Activated T-cell treated with anti-CD3 and anti-CD28 coated beads, Interleukin-2, amount 50 U/mL, for 4 hours (primary cell): Measurements from ENCODE around the gene KMT5B. TPM values are rescaled to one million over a fixed set of nuclear protein-coding genes. Genes with fewer than 3 reads are reported as not detected.

ENCODE experiments used
- ATAC-seq, 2 donors: fragments of 200-7000 bp; cut with Tn5 transposase; one replicate each; pipeline ENCODE4 v1.10.0; 2021
- DNase-seq: peaks from one replicate; pipeline ENCODE4 v3.0.0-alpha.2; 2020
- H3K27me3 Mint-ChIP-seq: one replicate; pipeline ENCODE4 v1.8.0; 2021; ENCODE audit warnings: low read depth, mixed read lengths
- H3K36me3 Mint-ChIP-seq: one replicate; pipeline ENCODE4 v1.8.0; 2022; ENCODE audit warnings: mixed read lengths; ENCODE audit not compliant: insufficient read depth
- H3K4me1 Mint-ChIP-seq: one replicate; pipeline ENCODE4 v1.8.0; 2021; ENCODE audit warnings: low read depth, mixed read lengths
- H3K4me3 Mint-ChIP-seq: one replicate; pipeline ENCODE4 v1.8.0; 2021; ENCODE audit warnings: mild to moderate bottlenecking, moderate library complexity, mixed read lengths
- H3K9me3 Mint-ChIP-seq: one replicate; pipeline ENCODE4 v1.8.0; 2021; ENCODE audit warnings: mixed read lengths
- total RNA-seq, 3 donors: library from RNA; stranded (reverse); gene quantifications; one replicate each; pipeline ENCODE4 v1.2.1, GENCODE V29; 2021

KMT5B gene
- total RNA-seq, 3 donors from 2014 or later: 23.5 to 30.0 (median 25.7) TPM

- Mint-ChIP-seq H3K36me3 (peaks cover 17% of the 10 kb centered on the region), H3K4me3 (no peak overlapping the region), H3K9me3 (no peaks in the 10 kb centered on the region), H3K4me1 (no peaks in the 10 kb centered on the region), H3K27me3 (no peaks in the 10 kb centered on the region)
- ATAC-seq (no peak), DNase-seq (no peak)
Measured at GRCh38 chr11:68181719-68182451, 31.2 kb downstream of the KMT5B start.

DNA sequence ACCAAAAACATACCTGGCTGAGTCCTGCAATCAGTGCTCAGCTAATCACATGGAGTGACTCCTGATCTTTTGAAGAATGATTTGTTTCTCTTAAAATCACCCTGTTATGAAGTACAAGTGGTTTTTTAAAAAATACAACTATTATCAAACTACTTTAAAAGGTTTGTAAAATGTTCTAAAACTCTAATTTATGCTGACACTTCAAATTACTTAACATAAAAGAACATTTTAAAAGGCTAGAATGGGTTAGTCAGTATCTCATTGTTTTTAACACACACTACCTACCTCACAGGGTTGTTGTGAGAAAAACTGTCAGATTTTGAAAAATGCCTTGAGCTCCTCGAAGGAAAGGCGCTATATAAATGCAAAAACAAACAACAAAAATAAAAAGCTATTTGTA lies 33.2 kb downstream of the KMT5B start:
- H3K4me3 Mint-ChIP-seq: no peak overlapping the region
- ATAC-seq (no peak), DNase-seq (no peak)
- no peaks in the 10 kb centered on the region for H3K9me3 Mint-ChIP-seq
- peaks cover 19% of the 10 kb centered on the region for H3K36me3 Mint-ChIP-seq
- no peaks in the 10 kb centered on the region for H3K4me1 Mint-ChIP-seq
- H3K27me3 Mint-ChIP-seq: no peaks in the 10 kb centered on the region

DNA sequence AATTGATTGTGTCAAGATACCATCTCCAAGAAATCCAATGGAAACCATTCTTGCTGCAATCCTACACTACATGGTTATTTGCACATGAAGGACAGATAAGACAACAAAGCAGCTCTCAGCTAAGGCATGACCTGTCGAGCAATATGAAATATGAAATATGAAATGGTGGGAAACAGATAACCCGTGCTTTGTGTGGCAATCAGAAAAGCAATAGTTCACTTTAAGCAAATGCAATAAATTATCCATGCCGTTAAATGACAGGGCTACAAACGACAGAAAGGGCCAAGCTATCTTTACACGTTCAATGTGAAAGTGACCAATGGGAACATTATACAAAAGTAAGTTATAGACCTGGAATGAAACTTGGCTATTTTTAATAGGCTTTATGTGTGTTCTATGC lies 35.2 kb downstream of the KMT5B start:
- no peak overlapping the region for H3K4me3 Mint-ChIP-seq
- no peaks in the 10 kb centered on the region for H3K4me1 Mint-ChIP-seq
- peaks cover 20% of the 10 kb centered on the region for H3K36me3 Mint-ChIP-seq
- ATAC-seq (no peak), DNase-seq (no peak)
- no peaks in the 10 kb centered on the region for H3K9me3 Mint-ChIP-seq
- no peaks in the 10 kb centered on the region for H3K27me3 Mint-ChIP-seq

DNA sequence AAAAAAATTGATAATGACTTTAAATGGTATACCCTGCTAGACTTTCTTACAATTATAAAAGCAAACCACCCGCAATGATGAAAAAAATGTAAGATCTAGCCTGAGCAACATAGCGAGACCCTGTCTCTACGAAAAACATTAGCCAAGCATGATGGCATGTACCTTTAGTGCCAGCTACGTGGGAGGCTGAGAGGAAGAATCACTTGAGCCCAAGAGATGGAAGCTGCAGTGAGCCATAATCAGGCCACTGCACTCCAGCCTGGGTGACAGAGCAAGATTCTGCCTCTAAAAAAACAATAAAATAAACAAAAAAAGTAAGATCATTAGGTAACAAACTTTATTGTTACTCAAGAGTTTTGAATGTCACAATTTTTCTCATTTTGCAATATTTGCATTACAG lies 39.2 kb downstream of the KMT5B start:
- Mint-ChIP-seq H3K27me3 (no peaks in the 10 kb centered on the region), H3K4me1 (no peaks in the 10 kb centered on the region), H3K36me3 (peaks cover 21% of the 10 kb centered on the region), H3K4me3 (no peak overlapping the region), H3K9me3 (no peaks in the 10 kb centered on the region)
- ATAC-seq: no peak
- DNase-seq: no peak

DNA sequence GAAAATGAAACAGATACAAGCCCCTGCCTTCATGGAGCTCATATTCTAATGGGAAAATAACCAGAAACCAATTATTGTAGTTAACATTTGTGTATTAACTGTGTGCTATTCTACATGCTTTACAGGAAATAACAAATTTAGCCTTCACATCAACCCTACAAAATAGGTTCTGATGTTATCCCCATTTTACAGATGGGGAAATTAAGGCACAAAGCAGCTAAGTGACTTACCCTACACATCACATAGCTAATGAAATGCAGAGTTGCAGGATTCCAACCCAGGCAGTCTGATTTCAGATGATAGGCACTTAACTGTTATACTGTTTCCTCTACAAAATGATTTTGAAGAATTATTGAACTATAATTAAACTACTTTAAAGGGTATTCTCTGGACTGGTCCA lies 43.7 kb downstream of the KMT5B start:
- H3K4me3 Mint-ChIP-seq: no peak overlapping the region
- DNase-seq (no peak), ATAC-seq (no peak)
- H3K36me3 Mint-ChIP-seq: peaks cover 24% of the 10 kb centered on the region
- no peaks in the 10 kb centered on the region for H3K9me3 Mint-ChIP-seq
- no peaks in the 10 kb centered on the region for H3K4me1 Mint-ChIP-seq
- H3K27me3 Mint-ChIP-seq: no peaks in the 10 kb centered on the region

DNA sequence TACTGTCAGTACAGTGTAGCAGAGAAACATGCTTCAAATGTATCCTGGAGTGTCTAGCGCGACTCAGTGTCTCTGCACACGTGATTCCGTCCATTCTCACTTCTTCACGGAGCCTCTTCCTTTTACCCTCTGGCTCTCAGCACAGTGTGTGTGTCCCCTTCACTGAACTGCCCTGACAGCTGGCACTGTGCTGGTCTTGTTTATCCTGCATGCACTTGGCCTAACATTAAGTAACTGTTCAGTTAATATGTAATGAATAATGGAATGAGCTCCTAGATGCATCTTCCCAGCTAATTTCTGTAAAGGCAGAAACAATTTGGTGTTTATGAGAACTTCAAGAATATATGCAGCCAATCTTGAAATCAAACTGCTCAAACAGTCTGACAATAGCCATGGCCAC lies 44.4 kb downstream of the KMT5B start:
- ATAC-seq (no peak), DNase-seq (no peak)
- peaks cover 21% of the 10 kb centered on the region for H3K36me3 Mint-ChIP-seq
- no peaks in the 10 kb centered on the region for H3K4me1 Mint-ChIP-seq
- H3K9me3 Mint-ChIP-seq: no peaks in the 10 kb centered on the region
- no peak overlapping the region for H3K4me3 Mint-ChIP-seq
- no peaks in the 10 kb centered on the region for H3K27me3 Mint-ChIP-seq

GRCh38 chr11:68167474-68167873 lies 45.6 kb downstream of the KMT5B start:
- DNase-seq (no peak), ATAC-seq (no peak)
- Mint-ChIP-seq H3K9me3 (no peaks in the 10 kb centered on the region), H3K36me3 (peaks cover 22% of the 10 kb centered on the region), H3K4me1 (no peaks in the 10 kb centered on the region), H3K27me3 (no peaks in the 10 kb centered on the region), H3K4me3 (no peak overlapping the region)

GRCh38 chr11:68166969-68167368 lies 46.1 kb downstream of the KMT5B start:
- DNase-seq: no peak
- Mint-ChIP-seq H3K9me3 (no peaks in the 10 kb centered on the region), H3K27me3 (no peaks in the 10 kb centered on the region), H3K4me1 (no peaks in the 10 kb centered on the region), H3K36me3 (peaks cover 24% of the 10 kb centered on the region), H3K4me3 (no peak overlapping the region)
- no peak for ATAC-seq

DNA sequence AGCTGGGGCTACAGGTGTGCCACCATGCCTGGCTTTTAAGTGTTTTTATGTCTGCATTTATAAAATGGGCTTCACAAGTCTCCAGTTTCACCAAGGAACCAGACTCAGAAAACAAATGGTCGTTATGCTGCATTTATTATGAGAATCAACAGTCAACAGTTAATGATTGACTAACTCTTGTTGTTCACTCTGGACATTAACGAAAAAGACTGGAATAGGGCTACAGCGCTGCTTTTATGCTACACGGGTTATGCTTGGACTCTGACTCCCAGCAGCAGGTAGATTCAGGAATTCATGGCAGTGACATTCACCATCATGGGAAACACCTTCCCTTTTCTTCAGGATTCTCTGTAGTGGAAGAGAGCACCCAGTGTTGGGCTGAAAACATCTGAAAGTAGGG lies 47.5 kb downstream of the KMT5B start:
- Mint-ChIP-seq H3K4me1 (no peaks in the 10 kb centered on the region), H3K4me3 (no peak overlapping the region), H3K36me3 (peaks cover 29% of the 10 kb centered on the region), H3K9me3 (no peaks in the 10 kb centered on the region), H3K27me3 (no peaks in the 10 kb centered on the region)
- ATAC-seq (no peak), DNase-seq (no peak)

DNA sequence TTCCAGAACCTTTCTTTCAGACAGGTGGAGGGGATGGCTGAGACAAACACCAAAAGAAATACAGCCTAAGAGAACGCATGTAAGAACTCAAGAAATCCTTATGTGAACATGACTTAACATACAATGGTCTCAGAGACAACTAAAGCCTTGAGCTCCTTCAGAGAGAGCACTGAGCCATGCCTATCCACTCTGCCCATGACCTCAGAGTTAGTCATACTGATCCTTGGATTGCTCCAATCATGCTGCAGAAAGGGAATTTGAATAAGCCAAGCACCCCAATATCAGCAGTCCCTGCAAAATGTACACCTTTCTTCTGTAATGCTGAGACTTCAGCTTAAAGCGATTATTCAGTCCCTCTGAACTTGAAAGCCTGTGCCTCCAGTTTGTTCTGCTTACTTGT lies 48.7 kb downstream of the KMT5B start:
- no peak for DNase-seq
- Mint-ChIP-seq H3K9me3 (no peaks in the 10 kb centered on the region), H3K27me3 (no peaks in the 10 kb centered on the region), H3K4me1 (no peaks in the 10 kb centered on the region), H3K4me3 (no peak overlapping the region), H3K36me3 (peaks cover 24% of the 10 kb centered on the region)
- no peak for ATAC-seq

DNA sequence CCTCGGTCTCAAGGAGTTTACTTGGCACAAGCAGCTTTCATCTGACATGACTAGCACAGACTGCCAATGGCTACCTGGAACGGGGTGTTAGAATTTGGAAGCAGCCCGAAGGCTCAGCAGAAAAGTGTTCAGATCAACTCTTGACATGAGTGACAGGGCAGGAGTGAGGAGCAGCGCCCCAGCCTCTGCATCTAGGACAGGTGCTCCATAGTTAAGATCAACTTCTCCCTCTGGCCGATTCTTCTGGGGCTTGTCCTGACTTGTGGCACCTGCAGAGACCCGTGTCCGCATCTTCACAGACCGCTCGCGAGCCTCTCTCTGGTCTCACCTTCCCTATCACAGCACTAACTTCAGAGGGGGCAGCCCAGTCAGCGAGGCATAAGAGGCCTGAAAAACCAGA lies 49.4 kb downstream of the KMT5B start:
- no peaks in the 10 kb centered on the region for H3K27me3 Mint-ChIP-seq
- H3K4me1 Mint-ChIP-seq: no peaks in the 10 kb centered on the region
- no peak for DNase-seq
- ATAC-seq: no peak
- no peak overlapping the region for H3K4me3 Mint-ChIP-seq
- no peaks in the 10 kb centered on the region for H3K9me3 Mint-ChIP-seq
- H3K36me3 Mint-ChIP-seq: peaks cover 26% of the 10 kb centered on the region

GRCh38 chr11:68160100-68160695 lies 52.9 kb downstream of the KMT5B start:
- Mint-ChIP-seq H3K9me3 (no peaks in the 10 kb centered on the region), H3K27me3 (no peaks in the 10 kb centered on the region), H3K4me3 (no peak overlapping the region), H3K4me1 (no peaks in the 10 kb centered on the region), H3K36me3 (peaks cover 28% of the 10 kb centered on the region)
- ATAC-seq: no peak
- no peak for DNase-seq

DNA sequence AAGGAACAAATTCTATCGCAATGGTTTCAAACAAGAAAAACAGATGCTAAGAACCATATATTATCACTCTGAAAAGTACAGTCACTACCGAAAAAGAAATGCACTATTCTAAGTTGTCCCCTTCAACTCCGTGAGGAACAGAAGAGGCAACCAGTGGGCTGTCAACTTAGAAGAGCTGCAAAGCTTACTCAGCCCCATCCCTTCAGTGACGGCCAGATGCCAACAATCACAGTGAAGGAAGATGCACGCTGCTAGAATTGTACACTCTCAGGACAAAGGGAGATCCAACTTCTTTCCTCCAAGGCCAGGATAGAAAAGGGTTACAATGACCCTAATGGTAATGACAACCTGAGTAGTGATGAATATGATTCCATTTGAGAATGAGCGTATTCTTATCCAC lies 53.4 kb downstream of the KMT5B start:
- Mint-ChIP-seq H3K4me3 (no peak overlapping the region), H3K4me1 (no peaks in the 10 kb centered on the region), H3K36me3 (peaks cover 28% of the 10 kb centered on the region), H3K9me3 (no peaks in the 10 kb centered on the region), H3K27me3 (no peaks in the 10 kb centered on the region)
- DNase-seq (no peak), ATAC-seq (no peak)

DNA sequence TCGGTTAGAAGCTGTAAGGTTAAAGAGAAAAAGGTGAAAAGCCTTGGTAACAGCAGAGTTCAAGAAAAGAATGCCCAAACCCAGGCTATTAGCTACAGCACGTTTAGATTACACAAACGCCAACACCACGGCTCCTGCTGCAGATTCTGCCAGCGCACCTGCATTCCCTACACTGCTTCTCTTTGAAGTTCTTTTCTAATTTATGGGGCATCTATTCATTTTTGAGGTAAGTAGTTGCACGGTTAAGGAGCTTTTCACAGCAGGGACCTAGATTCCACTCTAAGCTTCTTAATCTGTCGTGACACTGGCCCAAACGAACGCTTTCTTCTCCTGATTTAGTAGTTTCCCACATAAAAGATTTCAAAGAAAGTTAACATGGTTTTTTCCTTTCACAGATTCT lies 53.9 kb downstream of the KMT5B start:
- ATAC-seq (no peak), DNase-seq (no peak)
- Mint-ChIP-seq H3K4me3 (no peak overlapping the region), H3K27me3 (no peaks in the 10 kb centered on the region), H3K36me3 (peaks cover 28% of the 10 kb centered on the region), H3K9me3 (no peaks in the 10 kb centered on the region), H3K4me1 (no peaks in the 10 kb centered on the region)

- no peak for ATAC-seq
- Mint-ChIP-seq H3K9me3 (no peaks in the 10 kb centered on the region), H3K4me3 (no peak overlapping the region), H3K27me3 (no peaks in the 10 kb centered on the region), H3K4me1 (no peaks in the 10 kb centered on the region), H3K36me3 (peaks cover 28% of the 10 kb centered on the region)
- DNase-seq: no peak
Measured at GRCh38 chr11:68158580-68158979, 54.5 kb downstream of the KMT5B start.
